Measurements from ENCODE around the gene KRTAP5-6. TPM values are rescaled to one million over a fixed set of nuclear protein-coding genes. Genes with fewer than 3 reads are reported as not detected.

The KRTAP5-6 gene
- total and polyA plus RNA-seq, 8 donors = not detected

GRCh38 chr11:1736447-1736992 lies 39.5 kb downstream of the KRTAP5-6 start:
- Histone ChIP-seq H3K27ac (no peak overlapping the region), H3K4me1 (no peaks in the 10 kb centered on the region), H3K36me3 (no peaks in the 10 kb centered on the region), H3K4me3 (no peak overlapping the region), H3K9me3 (no peaks in the 10 kb centered on the region), H3K27me3 (no peaks in the 10 kb centered on the region)
- intact Hi-C loops (cut with DNase I) = no loop called here
- WGBS, 2 donors = 35 to 52% methylated on average over 3 of the region's 3 CpGs
- FAIRE-seq (no peak), DNase-seq (no peak), ATAC-seq (no peak)
- TF ChIP-seq, protein P1, sequence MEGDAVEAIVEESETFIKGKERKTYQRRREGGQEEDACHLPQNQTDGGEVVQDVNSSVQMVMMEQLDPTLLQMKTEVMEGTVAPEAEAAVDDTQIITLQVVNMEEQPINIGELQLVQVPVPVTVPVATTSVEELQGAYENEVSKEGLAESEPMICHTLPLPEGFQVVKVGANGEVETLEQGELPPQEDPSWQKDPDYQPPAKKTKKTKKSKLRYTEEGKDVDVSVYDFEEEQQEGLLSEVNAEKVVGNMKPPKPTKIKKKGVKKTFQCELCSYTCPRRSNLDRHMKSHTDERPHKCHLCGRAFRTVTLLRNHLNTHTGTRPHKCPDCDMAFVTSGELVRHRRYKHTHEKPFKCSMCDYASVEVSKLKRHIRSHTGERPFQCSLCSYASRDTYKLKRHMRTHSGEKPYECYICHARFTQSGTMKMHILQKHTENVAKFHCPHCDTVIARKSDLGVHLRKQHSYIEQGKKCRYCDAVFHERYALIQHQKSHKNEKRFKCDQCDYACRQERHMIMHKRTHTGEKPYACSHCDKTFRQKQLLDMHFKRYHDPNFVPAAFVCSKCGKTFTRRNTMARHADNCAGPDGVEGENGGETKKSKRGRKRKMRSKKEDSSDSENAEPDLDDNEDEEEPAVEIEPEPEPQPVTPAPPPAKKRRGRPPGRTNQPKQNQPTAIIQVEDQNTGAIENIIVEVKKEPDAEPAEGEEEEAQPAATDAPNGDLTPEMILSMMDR (IDR thresholded peaks at IDR 0.05) = no peak

- TF ChIP-seq, protein P1 (IDR thresholded peaks at IDR 0.05) = no peak
- WGBS, 2 donors = 72 to 74% methylated on average over 6 of the region's 6 CpGs
- no peak for ATAC-seq
- no peaks in the 10 kb centered on the region for H3K9me3 ChIP-seq
- no peaks in the 10 kb centered on the region for H3K36me3 ChIP-seq
- DNase-seq = no peak
- H3K4me3 ChIP-seq = no peak overlapping the region
- H3K27ac ChIP-seq = no peak overlapping the region
- no peaks in the 10 kb centered on the region for H3K27me3 ChIP-seq
- no peak for FAIRE-seq
- intact Hi-C loops (cut with DNase I) = no loop called here
- H3K4me1 ChIP-seq = no peaks in the 10 kb centered on the region
Measured at GRCh38 chr11:1737080-1737757, 40.2 kb downstream of the KRTAP5-6 start.

DNA sequence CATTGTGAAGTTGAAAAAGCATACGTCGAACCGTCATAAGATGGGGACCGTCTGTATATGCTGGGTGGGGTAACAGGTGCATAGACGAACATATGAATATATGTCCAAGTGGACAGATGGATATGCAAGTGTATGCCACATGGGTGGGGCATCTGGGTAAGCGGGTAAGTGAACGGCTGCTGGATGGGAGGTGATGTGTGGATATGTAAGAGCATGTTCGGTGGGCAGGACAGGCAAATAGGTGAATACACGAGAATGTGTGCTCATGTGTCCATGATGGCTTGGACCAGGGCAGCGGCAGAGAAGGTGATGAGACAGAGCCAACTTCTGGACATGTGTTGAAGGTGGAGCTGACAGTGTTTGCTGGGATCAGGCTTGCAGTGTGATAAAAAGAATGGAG lies 41.4 kb downstream of the KRTAP5-6 start:
- no peak for FAIRE-seq
- no peaks in the 10 kb centered on the region for H3K36me3 ChIP-seq
- no peak overlapping the region for H3K27ac ChIP-seq
- H3K27me3 ChIP-seq = no peaks in the 10 kb centered on the region
- H3K4me3 ChIP-seq = no peak overlapping the region
- intact Hi-C loops (cut with DNase I) = no loop called here
- DNase-seq = no peak
- WGBS, 2 donors = 73 to 80% methylated on average over 10 of the region's 10 CpGs
- no peaks in the 10 kb centered on the region for H3K4me1 ChIP-seq
- no peaks in the 10 kb centered on the region for H3K9me3 ChIP-seq
- no peak for ATAC-seq
- TF ChIP-seq, protein P1 (IDR thresholded peaks at IDR 0.05) = no peak

- no peak overlapping the region for H3K4me3 ChIP-seq
- TF ChIP-seq, protein P1 (IDR thresholded peaks at IDR 0.05) = no peak
- H3K27ac ChIP-seq = no peak overlapping the region
- no peaks in the 10 kb centered on the region for H3K36me3 ChIP-seq
- ATAC-seq (no peak), FAIRE-seq (no peak), DNase-seq (no peak)
- no peaks in the 10 kb centered on the region for H3K27me3 ChIP-seq
- WGBS, 2 donors = 49 to 60% methylated on average over 8 of the region's 8 CpGs
- no peaks in the 10 kb centered on the region for H3K9me3 ChIP-seq
- intact Hi-C loops (cut with DNase I) = no loop called here
- no peaks in the 10 kb centered on the region for H3K4me1 ChIP-seq
Measured at GRCh38 chr11:1739576-1739975, 42.6 kb downstream of the KRTAP5-6 start.

- Histone ChIP-seq H3K4me1 (no peaks in the 10 kb centered on the region), H3K4me3 (no peak overlapping the region), H3K27ac (no peak overlapping the region), H3K27me3 (no peaks in the 10 kb centered on the region), H3K36me3 (no peaks in the 10 kb centered on the region), H3K9me3 (no peaks in the 10 kb centered on the region)
- ATAC-seq = no peak
- TF ChIP-seq, protein P1 (IDR thresholded peaks at IDR 0.05) = no peak
- no peak for DNase-seq
- no peak for FAIRE-seq
- WGBS, 2 donors = 75 to 77% methylated on average over 8 of the region's 8 CpGs
- intact Hi-C loops (cut with DNase I) = no loop called here
Measured at GRCh38 chr11:1740786-1741530, 44.0 kb downstream of the KRTAP5-6 start.
